Stimulated activated CD4-positive, alpha-beta T cell treated with anti-CD3 and anti-CD28 coated beads, Interleukin-12 subunit alpha, Interleukin-12 subunit beta, amount 100 ng/mL, for 48 hours (primary cell): ENCODE measurements around the gene ABCC9.

Source experiments
- DNase-seq, 3 donors: peaks; one replicate each; pipeline ENCODE4 v3.0.0-alpha.2; 2020; ENCODE audit warnings: low read depth in 2 of 3, low spot score in 1 of 3

Gene ABCC9

DNA sequence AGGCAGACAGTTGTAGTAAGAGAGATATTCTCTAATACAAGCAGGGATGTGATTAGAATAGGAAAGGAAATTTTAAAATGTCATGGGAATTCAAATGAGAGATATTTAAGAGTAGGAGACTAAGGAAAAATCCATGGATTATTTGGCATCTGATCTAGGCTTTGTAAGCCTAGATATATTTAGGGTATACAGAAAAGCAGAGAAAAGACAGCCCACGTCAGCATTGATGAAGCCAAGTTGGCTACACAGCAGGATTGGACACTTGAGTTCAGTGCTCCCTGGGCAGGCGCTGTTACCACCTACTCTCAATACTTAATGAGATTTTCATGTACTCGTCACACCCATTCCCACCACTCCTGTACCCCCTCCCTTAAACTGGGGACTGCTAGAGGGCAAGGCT, 165.1 kb downstream of the ABCC9 start:
- DNase-seq = no peak

DNA sequence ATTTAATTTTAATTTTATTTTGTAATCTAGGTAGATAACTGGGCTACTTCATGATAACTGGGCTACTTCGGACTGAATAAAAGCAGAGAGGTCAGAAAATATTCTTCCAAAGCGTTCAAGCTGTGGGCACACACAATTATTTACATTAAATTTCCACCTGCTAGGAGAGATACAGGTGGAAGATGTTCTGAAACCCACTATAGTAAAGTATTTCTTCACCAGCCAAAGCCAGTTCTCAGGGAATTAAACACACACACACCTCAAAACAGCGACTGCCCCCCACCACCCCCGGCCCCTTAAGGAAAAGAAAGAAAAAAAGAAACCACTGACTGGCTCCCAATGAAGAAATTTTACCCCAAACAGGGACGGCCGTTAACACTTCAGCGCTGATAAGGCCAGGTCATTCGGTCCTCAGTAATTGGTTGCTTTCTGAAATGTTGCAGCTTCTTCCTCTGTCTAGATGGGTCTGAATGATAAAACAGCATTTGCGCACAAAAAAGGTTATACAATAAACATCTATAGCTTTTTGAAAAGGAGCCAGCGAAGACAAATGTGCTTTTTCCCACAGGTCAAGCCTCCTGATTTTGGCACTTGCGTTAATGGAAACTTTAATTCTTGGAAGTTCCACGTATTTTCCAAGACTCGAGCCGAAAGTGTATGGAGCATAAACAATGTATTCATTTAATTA, 165.9 kb downstream of the ABCC9 start:
- DNase-seq = no peak

DNA sequence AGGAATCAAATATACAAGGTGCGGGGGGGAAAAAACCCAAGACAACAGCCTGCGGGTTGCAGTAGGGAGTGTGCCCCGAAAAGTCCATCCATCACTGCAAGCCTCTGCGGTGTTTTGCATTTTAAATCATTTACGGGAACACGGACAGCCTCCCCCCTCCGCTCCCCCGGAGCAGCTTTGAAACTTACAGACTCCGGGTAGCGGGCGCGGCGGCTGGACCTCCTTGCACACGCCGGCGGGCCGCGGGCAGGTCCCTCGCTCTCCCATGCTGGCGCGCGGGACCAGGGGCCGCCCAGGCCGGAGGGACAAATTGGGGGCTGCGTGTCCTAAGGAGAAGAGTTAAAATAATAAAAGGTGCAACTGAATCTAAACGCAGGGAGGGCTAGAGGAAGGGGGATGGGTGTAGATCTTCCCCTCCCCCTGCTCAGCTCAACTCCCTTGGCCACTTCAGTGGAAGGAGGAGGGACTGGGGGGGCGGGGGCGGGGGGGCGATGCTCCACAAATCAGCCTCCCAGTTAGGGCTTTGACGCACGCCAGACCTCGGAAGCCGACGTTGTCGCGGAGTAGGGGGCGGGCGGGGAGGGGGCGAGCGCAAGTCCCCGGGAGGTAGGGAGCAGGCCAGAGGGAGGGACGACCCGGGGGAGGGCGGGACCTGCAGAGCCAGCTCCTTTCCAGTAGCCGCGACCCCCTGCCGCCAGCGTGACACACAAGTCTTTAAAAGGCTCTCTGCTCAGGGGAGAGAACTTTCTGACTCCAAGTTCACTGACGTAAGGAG, 166.7 kb downstream of the ABCC9 start, which contains the start of gene KCNJ8:
Gene KCNJ8, minus strand, starts transcription at position 349 of the 775 bp plus-strand sequence. CDS start 1,090 bp downstream, outside the sequence.
- no peak for DNase-seq

DNA sequence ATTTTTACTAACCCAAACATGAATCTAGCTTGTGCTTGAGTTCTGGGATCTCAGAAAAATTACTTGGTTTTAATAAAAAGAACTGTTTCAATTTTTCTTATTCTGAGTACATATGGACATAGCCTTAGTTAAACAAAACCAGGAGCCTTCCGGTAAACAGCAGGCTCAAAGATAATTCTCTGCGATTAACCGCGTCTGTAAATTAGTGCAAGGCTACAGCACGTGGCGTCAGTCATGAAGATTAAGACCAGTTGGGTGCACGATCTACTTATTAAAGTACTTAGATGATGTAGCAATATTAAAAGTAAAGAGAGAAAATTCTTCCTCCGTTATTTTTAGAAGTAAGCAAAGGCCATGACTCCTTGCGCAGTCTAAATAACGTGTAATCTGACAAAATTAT, 167.4 kb downstream of the ABCC9 start:
- DNase-seq = no peak

GRCh38 chr12:21773263-21773741, 167.9 kb downstream of the ABCC9 start:
- DNase-seq = no peak

- DNase-seq = no peak
Measured at GRCh38 chr12:21771311-21771710, 169.9 kb downstream of the ABCC9 start.

GRCh38 chr12:21769307-21769706, 171.9 kb downstream of the ABCC9 start:
- no peak for DNase-seq

GRCh38 chr12:21766403-21766802, 174.8 kb downstream of the ABCC9 start:
- no peak for DNase-seq

- DNase-seq = no peak
Measured at GRCh38 chr12:21764950-21765349, 176.3 kb downstream of the ABCC9 start.

GRCh38 chr12:21764065-21764464, 177.2 kb downstream of the ABCC9 start:
- no peak for DNase-seq

DNA sequence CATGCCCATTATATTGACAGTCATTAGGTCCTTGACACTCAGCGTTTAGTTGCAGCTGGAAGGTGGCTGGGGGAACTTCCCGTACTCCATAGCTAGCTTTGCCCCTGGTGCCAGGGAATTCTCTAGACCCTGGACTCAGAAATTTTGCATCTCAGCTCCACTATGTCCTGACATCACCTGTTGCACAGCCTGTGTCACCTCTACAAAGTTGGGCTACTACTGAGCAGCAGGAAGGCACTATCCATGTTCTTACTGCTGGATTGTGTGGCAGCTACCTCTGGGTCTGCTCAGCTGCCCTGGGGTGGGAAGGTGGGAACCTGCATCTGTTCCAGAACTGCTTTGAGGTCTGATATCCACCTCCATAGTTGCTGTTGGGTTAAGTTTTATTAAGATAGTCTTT, 177.7 kb downstream of the ABCC9 start:
- no peak for DNase-seq

DNA sequence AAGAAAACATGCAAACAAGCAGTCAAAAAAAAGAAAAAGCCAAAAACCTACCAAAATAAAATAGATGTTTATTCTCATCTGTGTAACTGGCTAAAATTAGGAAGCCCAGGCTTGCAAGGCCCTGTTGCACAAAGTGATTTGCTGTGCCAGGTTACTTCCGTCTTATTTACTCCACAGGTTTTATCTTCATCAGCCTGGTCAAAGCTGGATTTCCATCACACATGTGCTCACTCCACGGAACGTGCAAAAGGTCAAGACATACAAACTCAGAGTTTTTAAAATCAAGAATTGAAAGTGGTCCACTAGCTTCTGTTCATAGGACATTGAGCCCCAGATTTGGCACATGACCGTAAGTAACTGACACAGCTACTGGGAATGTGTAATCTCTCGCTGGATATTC, 181.5 kb downstream of the ABCC9 start:
- no peak for DNase-seq

DNA sequence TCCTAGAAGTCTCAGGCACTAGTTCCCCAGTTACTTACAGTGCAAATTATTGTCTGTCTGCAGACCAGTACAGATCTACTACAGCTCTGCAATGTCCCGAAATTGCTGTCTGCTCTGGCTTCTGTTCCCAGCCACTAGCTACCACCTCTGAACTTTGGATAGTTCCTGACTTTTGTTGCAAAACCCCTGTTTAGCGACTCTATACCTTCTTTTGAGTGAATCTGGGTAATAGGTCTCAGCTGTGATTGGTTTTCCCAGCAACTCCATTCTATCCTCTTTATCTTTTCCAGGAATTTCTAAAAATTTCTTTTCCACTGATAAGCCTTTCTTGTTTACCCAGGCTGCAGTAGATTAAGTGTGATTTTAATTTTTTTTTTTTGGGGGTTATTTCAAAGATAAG, 183.5 kb downstream of the ABCC9 start:
- no peak for DNase-seq

GRCh38 chr12:21756699-21757098, 184.5 kb downstream of the ABCC9 start:
- DNase-seq = no peak

DNA sequence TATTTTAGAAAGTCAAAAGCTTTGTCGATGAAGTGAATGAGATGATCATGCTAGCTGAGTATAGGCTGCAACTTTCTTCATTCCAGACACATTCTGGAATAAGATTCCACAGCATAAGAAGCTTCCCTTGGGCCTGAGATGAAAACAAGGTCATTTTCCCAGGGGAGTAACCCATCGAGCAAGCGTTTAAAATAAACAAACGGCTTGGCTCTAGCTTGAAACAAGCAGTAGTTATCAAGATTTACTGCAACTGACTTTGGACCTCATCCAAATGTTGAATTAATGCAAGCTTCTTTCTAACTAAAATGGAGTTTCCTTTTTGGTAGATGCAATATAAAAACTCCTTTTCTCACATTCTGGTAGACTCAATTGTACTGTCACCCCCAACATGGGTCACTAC, 189.7 kb downstream of the ABCC9 start:
- no peak for DNase-seq
